Subcutaneous adipose tissue (tissue), 4 donors: Measurements from ENCODE around the gene GLT6D1. TPM values are rescaled to one million over a fixed set of nuclear protein-coding genes. Genes with fewer than 3 reads are reported as not detected.

Experiments used
- total RNA-seq, 4 donors: library from RNA; depleted of rRNA; stranded (reverse); fragments of >200 nt; gene quantifications; one replicate each; pipeline ENCODE4 v1.1.0, GENCODE V29; 2016
- TF ChIP-seq, protein P1 (sequence below): fragments of 450-650 bp; IDR thresholded peaks from one replicate; pipeline ENCODE4 v1.5.1; 2016; ENCODE audit warnings: low read depth, mild to moderate bottlenecking, control low read depth, antibody characterized with exemption, moderate library complexity

The GLT6D1 gene
- total RNA-seq, 4 donors from 2014 or later, result not detected

DNA sequence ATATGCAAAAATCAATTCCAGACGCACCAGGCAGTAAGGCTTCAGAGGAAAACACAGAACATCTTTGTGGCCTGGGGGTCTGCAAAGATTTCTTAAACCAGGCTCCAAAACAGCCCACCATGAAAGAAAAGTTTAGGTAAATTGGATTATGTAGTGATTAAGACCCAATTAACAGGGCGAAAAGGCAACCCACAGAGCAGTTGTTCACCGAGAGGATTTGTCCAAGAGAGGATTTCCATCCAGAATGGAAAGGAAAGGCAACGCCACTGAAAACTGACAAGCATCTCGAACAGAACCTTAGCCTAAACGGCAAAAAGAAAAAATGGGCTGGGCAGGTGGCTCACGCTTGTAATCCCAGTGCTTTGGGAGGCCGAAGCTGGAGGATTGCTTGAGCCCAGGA is 37.4 kb downstream of the GLT6D1 start:
- TF ChIP-seq, protein P1, sequence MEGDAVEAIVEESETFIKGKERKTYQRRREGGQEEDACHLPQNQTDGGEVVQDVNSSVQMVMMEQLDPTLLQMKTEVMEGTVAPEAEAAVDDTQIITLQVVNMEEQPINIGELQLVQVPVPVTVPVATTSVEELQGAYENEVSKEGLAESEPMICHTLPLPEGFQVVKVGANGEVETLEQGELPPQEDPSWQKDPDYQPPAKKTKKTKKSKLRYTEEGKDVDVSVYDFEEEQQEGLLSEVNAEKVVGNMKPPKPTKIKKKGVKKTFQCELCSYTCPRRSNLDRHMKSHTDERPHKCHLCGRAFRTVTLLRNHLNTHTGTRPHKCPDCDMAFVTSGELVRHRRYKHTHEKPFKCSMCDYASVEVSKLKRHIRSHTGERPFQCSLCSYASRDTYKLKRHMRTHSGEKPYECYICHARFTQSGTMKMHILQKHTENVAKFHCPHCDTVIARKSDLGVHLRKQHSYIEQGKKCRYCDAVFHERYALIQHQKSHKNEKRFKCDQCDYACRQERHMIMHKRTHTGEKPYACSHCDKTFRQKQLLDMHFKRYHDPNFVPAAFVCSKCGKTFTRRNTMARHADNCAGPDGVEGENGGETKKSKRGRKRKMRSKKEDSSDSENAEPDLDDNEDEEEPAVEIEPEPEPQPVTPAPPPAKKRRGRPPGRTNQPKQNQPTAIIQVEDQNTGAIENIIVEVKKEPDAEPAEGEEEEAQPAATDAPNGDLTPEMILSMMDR, result no peak

DNA sequence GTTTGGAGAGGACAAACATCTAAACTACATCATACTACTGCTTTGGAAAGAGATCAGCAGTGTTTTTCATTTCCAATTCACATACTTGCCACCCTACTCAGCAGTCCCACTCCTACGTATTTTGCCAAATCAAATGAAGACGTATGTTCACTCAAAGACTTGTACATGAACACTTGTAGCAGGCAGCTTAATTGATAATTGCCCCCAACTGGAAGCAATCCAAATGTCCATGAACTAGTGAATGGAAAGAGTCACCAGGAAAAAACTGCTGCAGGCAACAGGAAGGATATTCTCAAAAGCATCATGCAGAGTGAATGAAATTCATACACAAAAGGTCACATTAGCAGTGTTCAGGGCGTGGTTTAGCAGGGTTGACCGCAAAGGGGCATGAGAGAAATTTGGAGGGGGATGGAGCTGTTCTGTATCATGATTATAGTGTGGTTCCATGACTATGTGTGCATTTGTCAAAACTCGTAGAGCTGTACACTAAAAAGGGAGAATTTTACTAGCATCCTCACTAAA is 39.0 kb downstream of the GLT6D1 start:
- TF ChIP-seq, protein P1, result no peak

DNA sequence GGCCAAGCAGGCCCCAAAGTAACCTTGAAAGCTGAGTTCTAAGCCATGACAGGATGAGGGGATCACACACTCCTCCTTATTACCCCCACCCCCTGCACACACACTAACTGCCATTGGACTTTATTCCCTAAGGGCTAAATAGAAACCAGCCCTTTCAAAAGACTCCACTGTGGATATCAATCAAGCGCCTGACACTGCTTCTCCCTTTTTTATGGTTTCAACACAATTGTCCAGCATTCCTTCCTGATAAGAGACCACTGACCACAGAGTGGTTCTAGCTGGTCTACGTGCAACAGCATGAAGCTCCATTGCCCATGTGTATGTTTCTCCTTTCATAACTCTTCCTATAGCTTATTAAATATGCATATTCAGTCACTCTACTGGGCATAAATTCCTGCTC is 43.1 kb downstream of the GLT6D1 start:
- TF ChIP-seq, protein P1, result no peak

DNA sequence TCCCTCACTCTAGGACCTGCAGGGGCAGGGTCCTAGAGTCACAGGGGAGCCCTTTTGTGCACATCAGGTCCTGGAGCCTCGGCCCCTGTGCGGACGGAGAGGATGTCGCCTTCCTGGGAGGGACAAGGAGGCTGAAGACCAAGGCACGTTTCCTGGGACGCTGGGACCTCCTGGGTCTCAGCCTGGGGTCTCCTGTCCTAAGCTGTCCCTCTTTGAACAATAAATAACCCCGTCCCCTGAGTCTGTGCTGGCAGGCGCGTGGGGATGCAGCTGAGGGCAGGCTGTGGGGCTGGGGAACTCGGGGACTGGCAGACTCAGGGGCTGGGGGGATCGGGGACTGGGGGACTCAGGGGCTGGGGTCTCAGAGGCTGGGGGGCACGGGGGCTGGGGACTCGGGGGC is 46.7 kb downstream of the GLT6D1 start:
- TF ChIP-seq, protein P1, result no peak

DNA sequence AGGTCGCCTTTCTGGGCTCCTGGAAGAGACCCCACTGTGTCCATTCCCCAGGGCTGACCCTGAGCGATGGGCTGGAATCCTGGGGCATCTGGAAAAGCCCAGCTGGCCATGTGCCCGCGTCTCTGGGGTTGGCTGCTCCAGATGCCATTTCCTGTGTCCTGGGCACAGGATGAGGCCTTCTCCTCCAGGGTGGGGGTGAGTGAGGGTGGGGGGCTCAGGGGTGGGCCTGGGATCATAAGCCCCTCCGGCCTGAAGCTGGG is 47.1 kb downstream of the GLT6D1 start:
- TF ChIP-seq, protein P1, result no peak

DNA sequence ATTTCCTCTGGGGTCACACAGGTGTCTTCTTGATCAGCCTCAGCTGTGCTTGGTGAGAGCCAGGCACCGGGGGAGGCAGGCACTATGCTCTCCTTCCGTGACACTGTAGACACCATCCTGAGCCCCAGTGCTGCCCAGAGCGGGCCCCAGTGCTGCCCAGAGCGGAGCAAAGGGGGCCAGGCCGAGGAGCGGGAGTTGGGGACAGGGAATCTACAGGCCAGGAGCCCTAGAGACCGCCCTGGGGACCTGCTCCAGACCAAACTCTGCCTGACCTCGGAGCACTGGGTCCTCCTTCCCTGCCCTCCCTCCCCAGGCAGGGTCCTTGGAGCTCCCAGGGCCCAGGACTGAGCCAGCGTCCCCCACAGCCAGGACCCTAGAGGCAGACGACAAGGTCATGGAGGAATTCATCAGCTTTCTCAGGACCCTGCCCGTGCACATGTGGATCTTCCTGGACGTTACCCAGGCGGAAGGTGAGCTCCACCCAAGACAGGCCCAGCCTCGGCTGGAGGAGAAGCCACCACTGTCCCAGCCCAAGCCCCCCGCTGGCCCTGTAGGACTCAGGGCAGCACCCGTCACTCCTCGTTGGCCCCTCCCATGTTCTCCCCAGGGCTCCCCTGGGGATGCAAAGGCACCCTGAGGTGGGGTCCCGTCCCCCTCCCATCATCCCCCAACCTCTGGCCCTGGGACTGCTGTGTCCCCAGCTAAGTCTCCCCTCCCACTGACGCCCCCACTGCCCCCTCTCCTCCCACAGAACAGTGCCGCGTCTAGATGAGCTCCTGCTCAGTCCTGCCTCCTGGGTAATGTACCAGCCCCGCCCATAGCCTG is 47.6 kb downstream of the GLT6D1 start:
- TF ChIP-seq, protein P1, result no peak

DNA sequence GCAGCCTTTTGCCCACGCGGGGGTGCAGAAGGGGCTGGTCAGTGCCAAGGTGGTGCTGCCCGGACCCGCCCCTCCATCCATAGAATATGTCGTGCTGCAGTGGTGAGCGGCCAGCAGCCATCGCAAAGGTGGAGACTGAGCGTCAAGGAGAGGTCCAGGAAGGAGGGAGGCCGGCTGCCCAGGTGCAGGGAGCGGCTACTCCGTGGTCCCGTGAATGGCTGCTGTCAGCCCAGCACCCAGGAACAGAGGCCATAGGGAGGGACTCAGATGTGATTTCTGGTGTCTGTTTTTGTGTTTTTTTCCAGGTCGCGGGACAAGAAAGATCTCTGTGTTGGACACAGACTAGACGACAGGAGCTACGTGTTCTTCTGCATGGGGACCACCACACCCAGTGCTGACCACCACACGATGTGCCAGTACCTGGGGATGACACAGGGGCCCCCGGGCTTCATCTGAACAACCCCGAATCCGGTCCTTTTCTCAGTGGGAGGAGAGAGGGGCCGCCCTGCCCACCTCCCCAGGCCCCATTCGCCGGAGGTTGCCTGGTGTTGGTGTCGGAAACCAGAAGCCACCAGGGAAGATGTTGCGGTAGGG is 48.8 kb downstream of the GLT6D1 start:
- TF ChIP-seq, protein P1, result no peak
